ENCODE data around the gene STAB1. TPM values are rescaled to one million over a fixed set of nuclear protein-coding genes. Genes with fewer than 3 reads are reported as not detected.
"Not testable (repeated sequence)": the region's sequence is repeated elsewhere in the genome, so short reads cannot be mapped to it uniquely, and the experiment has no call there.

The STAB1 gene
- polyA plus RNA-seq, 2 of the 4 experiments (the other 2 are of a cell fraction): not detected

GRCh38 chr3:52524258-52524751, 29.2 kb downstream of the STAB1 start:
- DNase-seq (ENCODE audit: low read depth in 1 of 2, low spot score in 1 of 2) (no peak), ATAC-seq (no peak), FAIRE-seq (no peak)
- Histone ChIP-seq H3K4me2 (no peak overlapping the region), H3K4me1 (no peaks in the 10 kb centered on the region), H3K27ac (no peak overlapping the region), H3K4me3 (no peak overlapping the region), H3K9me3 (no peaks in the 10 kb centered on the region)
- TF ChIP-seq NFE2L2 (conservative IDR thresholded peaks at IDR 0.05; ENCODE audit: low read length) (no peak), ZNF302 (CRISPR knock-in tag; IDR thresholded peaks at IDR 0.05) (no peak)
- ChIA-PET CTCF (interaction anchor here (3.0 kb wide), 1 partner anchor 52 kb away, joined by 11 read pairs; no protein-coding TSS in a partner anchor), POLR2A (no interaction called here)
- WGBS (ENCODE audit: missing lambda C conversion rate): 93% methylated on average over 18 of the region's 18 CpGs

GRCh38 chr3:52524752-52525679, 29.9 kb downstream of the STAB1 start:
- TF ChIP-seq KDM5A (IDR thresholded peaks at IDR 0.05) (no peak), MAZ (IDR thresholded peaks at IDR 0.05; ENCODE audit: borderline replicate concordance, low read depth, low read length) (no peak), NR3C1 (IDR thresholded peaks at IDR 0.05) (no peak), ZSCAN20 (CRISPR knock-in tag; IDR thresholded peaks at IDR 0.05) (no peak)
- WGBS (ENCODE audit: missing lambda C conversion rate): 97% methylated on average over 21 of the region's 34 CpGs
- ATAC-seq (no peak), FAIRE-seq (no peak), DNase-seq (ENCODE audit: low read depth in 1 of 2, low spot score in 1 of 2) (no peak)
- POLR2A ChIA-PET: no interaction called here
- Histone ChIP-seq H3K4me2 (no peak overlapping the region), H3K27ac (no peak overlapping the region), H3K4me3 (no peak overlapping the region), H3K4me1 (no peaks in the 10 kb centered on the region), H3K9me3 (no peaks in the 10 kb centered on the region)
- CTCF ChIA-PET: interaction anchor here (3.0 kb wide), 1 partner anchor 53 kb away, joined by 11 read pairs; no protein-coding TSS in a partner anchor

GRCh38 chr3:52525680-52526561, 30.8 kb downstream of the STAB1 start:
- no peak overlapping the region for H3K4me2 ChIP-seq
- H3K4me1 ChIP-seq: no peaks in the 10 kb centered on the region
- DNase-seq (ENCODE audit: low read depth in 1 of 2, low spot score in 1 of 2): no peak
- no peak for ATAC-seq
- CTCF ChIA-PET: interaction anchor here (1.0 to 3.0 kb wide), 2 partner anchors 54 to 61 kb away, joined by 3 to 11 read pairs; no protein-coding TSS in a partner anchor
- no peak overlapping the region for H3K27ac ChIP-seq
- POLR2A ChIA-PET: no interaction called here
- FAIRE-seq: no peak
- TF ChIP-seq GATA3 (IDR thresholded peaks at IDR 0.05; ENCODE audit: borderline replicate concordance) (no peak), CHD2 (IDR thresholded peaks at IDR 0.05; ENCODE audit: low read length, partially characterized antibody) (no peak), RARB (CRISPR knock-in tag; IDR thresholded peaks at IDR 0.05) (no peak), E2F6 (IDR thresholded peaks at IDR 0.05; ENCODE audit: borderline replicate concordance, low read depth) (no peak), ZC3H11A (IDR thresholded peaks at IDR 0.05) (no peak), EHMT2 (IDR thresholded peaks at IDR 0.05; ENCODE audit: low read depth) (no peak), CHD4 (IDR thresholded peaks at IDR 0.05; ENCODE audit: borderline replicate concordance) (no peak), NPAS2 (CRISPR knock-in tag; IDR thresholded peaks at IDR 0.05; ENCODE audit: borderline replicate concordance) (no peak), CTCF (IDR thresholded peaks at IDR 0.05) (no peak), USF2 (IDR thresholded peaks at IDR 0.05) (no peak), MAX (IDR thresholded peaks at IDR 0.05) (no peak), SMC3 (IDR thresholded peaks at IDR 0.05) (no peak), FOXS1 (CRISPR knock-in tag; IDR thresholded peaks at IDR 0.05) (no peak), ZNF302 (CRISPR knock-in tag; IDR thresholded peaks at IDR 0.05) (no peak)
- no peaks in the 10 kb centered on the region for H3K9me3 ChIP-seq
- 100% methylated on average over 7 of the region's 9 CpGs for WGBS (ENCODE audit: missing lambda C conversion rate)
- H3K4me3 ChIP-seq: no peak overlapping the region

GRCh38 chr3:52526671-52527038, 31.5 kb downstream of the STAB1 start:
- H3K4me2 ChIP-seq; ATAC-seq; POLR2A ChIA-PET; H3K27ac ChIP-seq; H3K9me3 ChIP-seq; H3K4me1 ChIP-seq; DNase-seq (ENCODE audit: low read depth in 1 of 2, low spot score in 1 of 2); FAIRE-seq; H3K4me3 ChIP-seq: not testable (repeated sequence)
- CTCF ChIA-PET: interaction anchor here (1.0 to 3.0 kb wide), 2 partner anchors 55 to 60 kb away, joined by 3 to 11 read pairs; no protein-coding TSS in a partner anchor
- WGBS (ENCODE audit: missing lambda C conversion rate): 84% methylated on average over 4 of the region's 5 CpGs
